Effector memory CD8-positive, alpha-beta T cell (primary cell): Measurements from ENCODE around the gene HSD17B12.

Experiments
- ATAC-seq: fragments of 150-1000 bp; cut with Tn5 transposase; replicated peaks from 2 replicates; pipeline ENCODE4 v1.10.0; 2021; ENCODE audit warnings: mild to moderate bottlenecking, moderate library complexity
- DNase-seq, 3 experiments: peaks; one replicate each; pipeline ENCODE4 v3.0.0; 2021
- H3K27ac Mint-ChIP-seq, 2 donors: one replicate each; pipeline ENCODE4 v1.8.0; 2022; ENCODE audit warnings: mild to moderate bottlenecking in 2 of 2, mixed read lengths in 2 of 2, moderate library complexity in 2 of 2
- H3K27me3 Mint-ChIP-seq, 2 donors: one replicate each; pipeline ENCODE4 v1.8.0; 2022; ENCODE audit warnings: mixed read lengths in 2 of 2
- H3K36me3 Mint-ChIP-seq: one replicate; pipeline ENCODE4 v1.8.0; 2022; ENCODE audit warnings: mild to moderate bottlenecking, moderate library complexity, mixed read lengths; ENCODE audit not compliant: insufficient read depth
- H3K4me1 Mint-ChIP-seq, 2 donors: one replicate each; pipeline ENCODE4 v1.8.0; 2022; ENCODE audit warnings: low read depth in 2 of 2, mixed read lengths in 2 of 2
- H3K4me3 Mint-ChIP-seq, 2 donors: one replicate each; pipeline ENCODE4 v1.8.0; 2022; ENCODE audit warnings: mild to moderate bottlenecking in 2 of 2, mixed read lengths in 2 of 2, moderate library complexity in 2 of 2
- H3K9me3 Mint-ChIP-seq, 2 donors: one replicate each; pipeline ENCODE4 v1.8.0; 2022; ENCODE audit warnings: mixed read lengths in 2 of 2

The HSD17B12 gene

DNA sequence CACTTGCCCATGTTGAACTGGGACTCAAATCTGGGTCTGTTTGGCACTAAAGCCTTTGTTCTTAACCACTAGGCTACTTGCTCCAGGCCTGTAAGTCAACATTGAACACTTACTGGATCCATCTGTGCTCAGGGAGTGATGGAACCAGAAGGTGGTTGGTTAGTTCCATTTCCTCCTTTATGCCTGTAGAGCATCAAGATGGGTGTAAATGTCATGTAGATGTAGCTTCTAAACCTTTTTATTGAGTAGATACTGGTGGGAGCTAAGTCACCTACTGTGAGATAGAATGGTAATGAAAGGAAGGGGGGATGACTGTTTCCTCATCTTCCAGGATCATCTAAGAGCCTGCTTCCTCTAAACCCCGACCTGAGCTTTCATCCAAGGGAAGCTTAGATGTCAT is 161.5 kb downstream of the HSD17B12 start:
- DNase-seq (no peak), ATAC-seq (no peak)
- no peaks in the 10 kb centered on the region for H3K27me3 Mint-ChIP-seq
- no peaks in the 10 kb centered on the region for H3K4me1 Mint-ChIP-seq
- no peaks in the 10 kb centered on the region for H3K9me3 Mint-ChIP-seq
- H3K36me3 Mint-ChIP-seq = no peaks in the 10 kb centered on the region
- H3K27ac Mint-ChIP-seq = no peak overlapping the region
- H3K4me3 Mint-ChIP-seq = no peak overlapping the region

GRCh38 chr11:43845816-43846215 is 165.3 kb downstream of the HSD17B12 start:
- DNase-seq (no peak), ATAC-seq (no peak)
- H3K36me3 Mint-ChIP-seq = no peaks in the 10 kb centered on the region
- peaks cover 0 to 6% of the 10 kb centered on the region in 2 donors for H3K4me1 Mint-ChIP-seq
- H3K27ac Mint-ChIP-seq = no peak overlapping the region
- no peaks in the 10 kb centered on the region for H3K27me3 Mint-ChIP-seq
- no peaks in the 10 kb centered on the region for H3K9me3 Mint-ChIP-seq
- no peak overlapping the region for H3K4me3 Mint-ChIP-seq

DNA sequence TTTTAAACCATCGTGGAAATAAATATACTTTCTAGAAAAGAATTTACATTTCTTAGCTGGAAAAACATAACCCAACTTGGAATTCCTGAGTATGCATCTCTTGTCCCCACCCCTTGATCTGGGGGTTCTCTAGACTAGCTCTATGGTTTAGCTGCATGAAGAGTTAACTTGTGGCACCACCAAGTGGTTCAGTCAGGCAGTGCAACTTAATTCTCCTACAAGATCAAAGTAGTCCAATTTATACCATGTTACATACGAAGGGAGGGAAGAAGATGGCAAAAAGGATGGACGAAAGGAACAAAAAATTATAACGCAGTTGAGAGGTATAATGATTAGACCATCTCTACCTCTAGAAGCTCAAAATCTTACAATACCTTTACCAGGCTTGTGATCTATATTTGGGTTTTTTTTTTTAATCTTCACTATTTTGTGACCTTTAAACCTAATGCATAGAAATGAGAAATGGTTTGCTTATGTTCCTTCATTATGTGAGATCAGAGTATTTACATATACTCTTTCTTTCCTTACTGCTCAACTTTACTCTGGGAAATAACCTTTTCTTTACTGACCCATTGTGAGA is 171.6 kb downstream of the HSD17B12 start:
- Mint-ChIP-seq H3K27ac (no peak overlapping the region), H3K27me3 (no peaks in the 10 kb centered on the region), H3K4me1 (peaks cover 0 to 6% of the 10 kb centered on the region in 2 donors), H3K4me3 (no peak overlapping the region), H3K36me3 (no peaks in the 10 kb centered on the region), H3K9me3 (no peaks in the 10 kb centered on the region)
- DNase-seq = peak; percentile 12 to 57 (median 35)
- ATAC-seq = peak; percentile 66

DNA sequence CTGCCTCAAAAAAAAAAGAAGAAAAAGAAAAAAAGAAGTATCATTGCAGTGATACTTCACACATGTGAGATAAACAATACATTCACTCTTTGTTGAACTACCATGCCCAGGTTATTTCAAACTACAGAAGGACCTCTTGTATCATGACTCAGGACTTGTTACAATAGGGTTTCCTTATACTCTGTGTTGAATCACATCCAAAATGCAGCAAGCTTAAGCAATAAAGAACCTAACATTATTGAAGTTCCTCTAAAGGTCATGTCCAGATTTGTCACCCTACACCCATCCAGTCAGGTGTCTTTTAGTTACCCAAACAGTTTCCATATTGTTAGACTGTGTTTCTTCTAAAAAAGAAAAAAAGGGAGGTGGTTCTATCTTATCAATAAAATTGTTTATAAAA is 173.2 kb downstream of the HSD17B12 start:
- no peak for ATAC-seq
- Mint-ChIP-seq H3K27ac (no peak overlapping the region), H3K4me3 (no peak overlapping the region), H3K36me3 (no peaks in the 10 kb centered on the region), H3K4me1 (peaks cover 0 to 6% of the 10 kb centered on the region in 2 donors), H3K27me3 (no peaks in the 10 kb centered on the region), H3K9me3 (no peaks in the 10 kb centered on the region)
- DNase-seq = no peak

GRCh38 chr11:43856993-43857392 is 176.5 kb downstream of the HSD17B12 start:
- Mint-ChIP-seq H3K9me3 (peaks cover 0 to 8% of the 10 kb centered on the region in 2 donors), H3K27ac (no peak overlapping the region), H3K27me3 (no peaks in the 10 kb centered on the region), H3K36me3 (no peaks in the 10 kb centered on the region), H3K4me3 (no peak overlapping the region), H3K4me1 (no peaks in the 10 kb centered on the region)
- ATAC-seq = no peak
- no peak for DNase-seq

- Mint-ChIP-seq H3K36me3 (no peaks in the 10 kb centered on the region), H3K9me3 (peaks cover 0 to 8% of the 10 kb centered on the region in 2 donors), H3K27ac (no peak overlapping the region), H3K4me3 (no peak overlapping the region), H3K27me3 (peaks cover 6 to 25% of the 10 kb centered on the region in 2 donors), H3K4me1 (no peaks in the 10 kb centered on the region)
- DNase-seq (no peak), ATAC-seq (no peak)
Observed at GRCh38 chr11:43861141-43861540, 180.6 kb downstream of the HSD17B12 start.

GRCh38 chr11:43866520-43866919 is 186.0 kb downstream of the HSD17B12 start:
- DNase-seq (no peak), ATAC-seq (no peak)
- H3K4me1 Mint-ChIP-seq = peaks cover 12 to 19% of the 10 kb centered on the region in 2 donors
- no peak overlapping the region for H3K4me3 Mint-ChIP-seq
- no peaks in the 10 kb centered on the region for H3K36me3 Mint-ChIP-seq
- H3K27me3 Mint-ChIP-seq = peaks cover 13 to 31% of the 10 kb centered on the region in 2 donors
- no peaks in the 10 kb centered on the region for H3K9me3 Mint-ChIP-seq
- no peak overlapping the region for H3K27ac Mint-ChIP-seq

- Mint-ChIP-seq H3K4me1 (peaks cover 12 to 19% of the 10 kb centered on the region in 2 donors), H3K9me3 (no peaks in the 10 kb centered on the region), H3K4me3 (no peak overlapping the region), H3K27ac (no peak overlapping the region), H3K27me3 (peaks cover 14 to 35% of the 10 kb centered on the region in 2 donors), H3K36me3 (no peaks in the 10 kb centered on the region)
- DNase-seq (no peak), ATAC-seq (no peak)
Observed at GRCh38 chr11:43866969-43867368, 186.4 kb downstream of the HSD17B12 start.

GRCh38 chr11:43868852-43869567 is 188.5 kb downstream of the HSD17B12 start:
- H3K27me3 Mint-ChIP-seq = peaks cover 34 to 50% of the 10 kb centered on the region in 2 donors
- peak; percentile 99 for ATAC-seq
- H3K27ac Mint-ChIP-seq = peak overlapping the region; percentile 19 to 87

GRCh38 chr11:43871051-43871450 is 190.5 kb downstream of the HSD17B12 start:
- peaks cover 38 to 48% of the 10 kb centered on the region in 2 donors for H3K27me3 Mint-ChIP-seq
- H3K4me3 Mint-ChIP-seq = no peak overlapping the region
- H3K27ac Mint-ChIP-seq = no peak overlapping the region
- peaks cover 12 to 19% of the 10 kb centered on the region in 2 donors for H3K4me1 Mint-ChIP-seq
- H3K36me3 Mint-ChIP-seq = no peaks in the 10 kb centered on the region
- DNase-seq (no peak), ATAC-seq (no peak)
- no peaks in the 10 kb centered on the region for H3K9me3 Mint-ChIP-seq

More at GRCh38 chr11:43868852-43869567, 188.5 kb downstream of the HSD17B12 start:
- Mint-ChIP-seq H3K4me3 (peak overlapping the region; percentile 57 to 61), H3K9me3 (no peaks in the 10 kb centered on the region), H3K36me3 (no peaks in the 10 kb centered on the region), H3K4me1 (peaks cover 12 to 19% of the 10 kb centered on the region in 2 donors)
- peak; percentile 20 to 43 (median 35) for DNase-seq

GRCh38 chr11:43872995-43873394 is 192.5 kb downstream of the HSD17B12 start:
- no peak for DNase-seq
- H3K4me3 Mint-ChIP-seq = no peak overlapping the region
- peaks cover 4% of the 10 kb centered on the region for H3K36me3 Mint-ChIP-seq
- H3K9me3 Mint-ChIP-seq = no peaks in the 10 kb centered on the region
- peaks cover 50 to 64% of the 10 kb centered on the region in 2 donors for H3K27me3 Mint-ChIP-seq
- H3K27ac Mint-ChIP-seq = no peak overlapping the region
- no peak for ATAC-seq
- H3K4me1 Mint-ChIP-seq = peaks cover 9 to 13% of the 10 kb centered on the region in 2 donors

GRCh38 chr11:43874078-43874477 is 193.5 kb downstream of the HSD17B12 start:
- peaks cover 60 to 75% of the 10 kb centered on the region in 2 donors for H3K27me3 Mint-ChIP-seq
- H3K4me1 Mint-ChIP-seq = peaks cover 7 to 8% of the 10 kb centered on the region in 2 donors
- no peak for ATAC-seq
- no peak for DNase-seq
- H3K9me3 Mint-ChIP-seq = no peaks in the 10 kb centered on the region
- peaks cover 4% of the 10 kb centered on the region for H3K36me3 Mint-ChIP-seq
- no peak overlapping the region for H3K27ac Mint-ChIP-seq
- H3K4me3 Mint-ChIP-seq = no peak overlapping the region

GRCh38 chr11:43874738-43875137 is 194.2 kb downstream of the HSD17B12 start:
- no peaks in the 10 kb centered on the region for H3K9me3 Mint-ChIP-seq
- H3K27ac Mint-ChIP-seq = no peak overlapping the region
- peaks cover 62 to 77% of the 10 kb centered on the region in 2 donors for H3K27me3 Mint-ChIP-seq
- peaks cover under 1 to 1% of the 10 kb centered on the region in 2 donors for H3K4me1 Mint-ChIP-seq
- H3K36me3 Mint-ChIP-seq = peaks cover 4% of the 10 kb centered on the region
- no peak overlapping the region for H3K4me3 Mint-ChIP-seq
- DNase-seq (no peak), ATAC-seq (no peak)
